Rectal smooth muscle tissue (tissue), 1 donor: ENCODE results near the gene TSPAN18.

ENCODE experiments used
- H3K27ac ChIP-seq: one replicate; pipeline ENCODE4 v1.7.0; 2013; ENCODE audit warnings: low read depth, low read length, inconsistent platforms
- H3K27me3 ChIP-seq: one replicate; pipeline ENCODE4 v1.7.0; 2013; ENCODE audit warnings: low read length; ENCODE audit not compliant: control insufficient read depth, insufficient read depth
- H3K36me3 ChIP-seq: one replicate; pipeline ENCODE4 v1.7.0; 2013; ENCODE audit warnings: low read length; ENCODE audit not compliant: control insufficient read depth, insufficient read depth
- H3K4me1 ChIP-seq: one replicate; pipeline ENCODE4 v1.7.0; 2013; ENCODE audit warnings: low read length; ENCODE audit not compliant: control insufficient read depth, insufficient read depth
- H3K4me3 ChIP-seq: one replicate; pipeline ENCODE4 v1.7.0; 2013; ENCODE audit warnings: low read length
- H3K9ac ChIP-seq: one replicate; pipeline ENCODE4 v1.7.0; 2013; ENCODE audit warnings: low read length

TSPAN18 gene

DNA sequence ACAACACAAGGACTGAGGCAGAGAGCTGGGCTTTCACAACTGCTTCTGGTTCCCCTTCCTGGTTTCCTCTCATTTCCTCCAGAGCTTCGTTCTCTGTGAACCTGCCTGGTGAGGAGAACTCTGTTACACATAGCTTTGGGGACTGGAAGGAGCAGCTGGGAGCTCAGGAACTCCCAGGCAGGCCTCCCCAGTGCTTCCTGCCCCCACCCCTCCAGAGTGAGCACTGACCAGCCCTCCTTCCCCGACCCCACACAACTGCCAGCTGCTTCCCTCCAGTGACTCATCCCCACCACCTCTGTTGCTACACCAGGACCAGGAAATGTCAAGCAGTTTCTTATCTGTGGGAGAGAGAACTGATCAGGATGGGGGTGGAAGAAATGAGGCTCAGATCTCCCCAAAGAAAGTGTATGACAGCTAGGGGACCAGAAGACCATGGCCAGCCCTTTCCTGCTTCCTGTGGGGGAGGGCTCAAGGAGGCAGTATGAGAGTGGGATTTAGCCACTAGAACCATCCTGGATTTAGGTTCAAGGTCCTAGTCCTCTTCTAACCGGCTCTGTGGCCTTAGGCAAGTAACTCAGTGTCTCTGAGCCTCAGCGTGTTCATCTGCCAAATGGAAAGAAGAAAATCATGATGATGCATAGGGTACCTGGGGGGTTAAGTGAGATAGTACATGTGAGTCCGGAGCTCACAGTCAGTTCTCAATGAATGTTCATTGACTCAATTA lies 228.4 kb downstream of the TSPAN18 start:
- Histone ChIP-seq H3K27ac (no peak overlapping the region), H3K4me3 (no peak overlapping the region), H3K9ac (no peak overlapping the region), H3K4me1 (peaks cover 4% of the 10 kb centered on the region), H3K36me3 (no peaks in the 10 kb centered on the region), H3K27me3 (no peaks in the 10 kb centered on the region)

DNA sequence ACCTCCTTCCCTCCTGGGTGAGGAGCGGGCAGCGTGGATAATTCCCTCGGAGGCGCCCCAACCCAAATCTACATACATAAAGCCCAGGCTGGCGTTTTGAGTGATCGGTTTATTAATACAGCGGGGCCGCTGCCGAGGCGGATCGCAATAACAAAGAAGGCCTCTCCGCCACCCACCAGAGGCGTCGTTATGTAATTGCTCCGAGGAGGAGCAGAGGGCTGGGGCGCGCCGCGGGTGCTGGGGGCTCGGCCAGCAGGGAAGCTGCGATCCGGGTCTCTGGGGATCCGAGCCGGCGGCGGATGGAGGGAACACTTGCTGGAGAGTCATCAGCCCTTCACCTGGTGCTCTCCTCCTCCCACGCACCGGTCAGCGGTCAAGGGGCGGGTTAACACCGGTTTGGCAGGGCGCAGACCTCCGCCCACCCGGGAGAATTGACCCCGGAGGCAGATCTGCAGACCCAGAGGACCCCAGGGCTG lies 230.3 kb downstream of the TSPAN18 start:
- Histone ChIP-seq H3K9ac (no peak overlapping the region), H3K4me3 (peak overlapping the region; percentile 19), H3K27me3 (no peaks in the 10 kb centered on the region), H3K4me1 (peaks cover 4% of the 10 kb centered on the region), H3K27ac (no peak overlapping the region), H3K36me3 (no peaks in the 10 kb centered on the region)

DNA sequence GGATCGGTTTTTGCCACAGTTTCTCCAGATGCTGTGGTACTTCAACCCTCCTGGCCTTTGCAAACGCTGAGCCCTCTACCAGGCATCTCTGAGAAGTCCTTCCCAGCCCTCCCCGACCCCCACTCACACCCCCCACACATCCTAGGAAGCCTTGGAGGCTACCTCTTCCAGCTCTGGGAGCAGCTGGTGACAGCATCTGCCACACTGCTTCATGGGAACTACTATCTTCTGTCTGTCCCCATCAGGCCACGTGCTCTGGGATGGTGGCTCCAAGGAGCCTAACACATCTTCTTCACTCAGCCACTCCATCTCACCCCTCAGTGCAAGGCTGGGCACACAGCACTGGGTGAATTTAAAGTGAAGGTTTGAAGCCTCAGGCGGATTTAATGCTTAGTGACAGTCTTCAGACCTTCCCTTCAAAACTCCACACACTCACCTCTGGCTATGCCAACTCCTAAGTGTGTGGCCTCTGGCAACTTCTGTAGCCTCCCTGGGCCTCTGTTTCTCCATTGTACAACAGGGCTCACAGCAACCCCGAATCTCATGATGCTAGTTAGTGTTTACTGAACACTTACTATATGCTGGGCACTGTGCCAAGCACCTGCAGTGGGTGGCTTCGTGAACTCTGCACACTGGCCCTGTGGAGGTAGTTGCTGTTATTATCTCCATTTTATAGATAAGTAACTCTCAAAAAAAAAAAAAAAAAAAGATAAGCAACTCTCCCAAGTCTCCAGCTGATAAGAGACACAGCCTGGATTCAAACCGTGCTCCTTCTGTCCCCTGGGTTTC lies 231.2 kb downstream of the TSPAN18 start:
- H3K27me3 ChIP-seq = no peaks in the 10 kb centered on the region
- no peak overlapping the region for H3K9ac ChIP-seq
- H3K27ac ChIP-seq = no peak overlapping the region
- H3K36me3 ChIP-seq = no peaks in the 10 kb centered on the region
- H3K4me3 ChIP-seq = no peak overlapping the region
- H3K4me1 ChIP-seq = peaks cover 4% of the 10 kb centered on the region

DNA sequence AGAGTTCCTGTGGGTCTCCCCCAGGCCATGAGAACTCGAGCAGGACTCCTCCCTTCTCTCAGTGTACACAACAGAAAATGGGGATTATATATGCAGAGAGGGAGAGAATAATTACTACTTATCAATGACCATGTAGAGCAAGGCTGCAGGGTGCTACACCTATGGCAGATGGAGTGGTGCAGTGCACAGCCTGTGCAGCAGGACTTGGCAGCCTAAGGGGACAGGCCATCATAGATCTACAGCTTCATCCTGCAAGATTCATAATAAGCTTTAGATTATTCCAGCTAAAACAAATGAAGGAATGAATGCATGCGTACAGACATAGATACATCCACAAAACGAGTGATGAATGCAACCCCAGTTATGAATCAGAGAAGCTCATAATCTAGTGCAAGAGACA lies 232.3 kb downstream of the TSPAN18 start:
- Histone ChIP-seq H3K9ac (no peak overlapping the region), H3K27me3 (no peaks in the 10 kb centered on the region), H3K27ac (no peak overlapping the region), H3K4me3 (no peak overlapping the region), H3K4me1 (peaks cover 4% of the 10 kb centered on the region), H3K36me3 (no peaks in the 10 kb centered on the region)

DNA sequence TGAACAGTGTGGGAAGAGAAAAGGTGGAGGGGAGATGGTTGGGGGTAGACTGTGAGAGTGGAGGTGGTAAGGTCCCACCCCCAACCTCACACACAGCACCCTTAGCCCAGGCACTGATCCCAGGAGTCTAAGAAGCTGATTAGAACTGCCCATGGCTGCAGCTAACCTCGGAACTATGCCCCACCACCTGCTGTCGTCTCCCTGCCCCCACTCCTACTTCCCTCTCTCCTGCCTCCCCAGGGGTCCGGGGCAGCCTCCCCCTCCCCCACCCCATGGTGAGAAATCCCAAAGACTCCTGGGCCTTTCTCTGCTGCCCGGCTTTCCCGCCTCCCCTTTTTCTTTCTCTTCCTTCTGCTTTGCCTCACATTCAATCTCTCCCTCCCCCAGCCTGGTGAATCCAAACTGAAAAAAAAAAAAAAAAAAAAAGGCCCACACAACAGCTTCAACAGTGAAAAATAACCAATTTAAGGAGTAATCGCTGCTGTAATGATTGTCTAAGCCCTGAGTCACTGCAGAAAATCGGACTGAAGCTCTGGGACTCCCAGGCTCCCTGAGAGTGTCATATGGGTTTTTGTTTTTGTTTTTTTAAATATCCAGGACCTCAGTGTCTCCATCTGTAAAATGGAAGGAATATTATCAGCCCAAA lies 233.6 kb downstream of the TSPAN18 start:
- no peak overlapping the region for H3K4me3 ChIP-seq
- H3K9ac ChIP-seq = no peak overlapping the region
- no peaks in the 10 kb centered on the region for H3K36me3 ChIP-seq
- H3K27me3 ChIP-seq = no peaks in the 10 kb centered on the region
- no peak overlapping the region for H3K27ac ChIP-seq
- peaks cover 4% of the 10 kb centered on the region for H3K4me1 ChIP-seq

DNA sequence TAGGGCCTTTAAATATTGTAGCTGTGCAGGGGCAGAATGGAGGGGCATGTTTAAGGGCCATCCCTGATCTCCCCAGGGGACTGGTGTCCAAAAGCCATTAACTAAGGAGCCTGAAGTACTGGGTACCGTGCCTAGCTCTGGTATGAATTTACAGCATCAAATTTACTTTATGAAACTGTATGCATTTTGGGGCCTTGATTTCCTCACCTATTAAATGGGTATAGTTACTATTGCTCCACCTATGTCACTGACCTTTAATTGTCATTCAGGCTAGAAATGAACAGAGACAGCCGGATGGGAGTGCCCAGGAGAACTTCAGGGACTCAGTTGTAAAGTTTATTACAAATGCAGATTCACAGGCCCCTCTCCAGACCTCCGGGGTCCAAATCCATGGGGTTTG lies 235.7 kb downstream of the TSPAN18 start:
- no peak overlapping the region for H3K27ac ChIP-seq
- H3K4me1 ChIP-seq = peaks cover 2% of the 10 kb centered on the region
- no peak overlapping the region for H3K4me3 ChIP-seq
- no peak overlapping the region for H3K9ac ChIP-seq
- no peaks in the 10 kb centered on the region for H3K36me3 ChIP-seq
- H3K27me3 ChIP-seq = no peaks in the 10 kb centered on the region

DNA sequence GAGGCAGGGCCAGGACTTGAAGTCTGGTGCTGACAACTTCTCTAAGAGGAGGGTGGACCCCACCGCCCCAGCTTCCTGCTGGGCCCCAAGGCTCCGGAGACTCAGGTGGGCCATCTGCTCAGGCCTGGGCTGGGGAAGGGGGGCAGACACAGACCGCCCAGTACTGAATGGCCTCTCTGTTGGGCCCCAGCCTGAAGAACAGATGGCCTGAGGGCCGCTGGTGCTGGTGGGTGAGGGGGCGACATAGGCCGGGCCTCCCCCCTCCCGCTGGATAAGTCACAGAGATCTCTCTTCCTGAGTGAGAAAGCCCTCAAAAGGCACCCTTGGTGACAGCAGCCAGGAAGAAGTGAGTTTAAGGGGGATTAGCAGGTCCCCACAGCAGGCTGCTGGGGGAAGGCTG lies 236.4 kb downstream of the TSPAN18 start:
- Histone ChIP-seq H3K4me3 (no peak overlapping the region), H3K36me3 (no peaks in the 10 kb centered on the region), H3K27ac (no peak overlapping the region)

DNA sequence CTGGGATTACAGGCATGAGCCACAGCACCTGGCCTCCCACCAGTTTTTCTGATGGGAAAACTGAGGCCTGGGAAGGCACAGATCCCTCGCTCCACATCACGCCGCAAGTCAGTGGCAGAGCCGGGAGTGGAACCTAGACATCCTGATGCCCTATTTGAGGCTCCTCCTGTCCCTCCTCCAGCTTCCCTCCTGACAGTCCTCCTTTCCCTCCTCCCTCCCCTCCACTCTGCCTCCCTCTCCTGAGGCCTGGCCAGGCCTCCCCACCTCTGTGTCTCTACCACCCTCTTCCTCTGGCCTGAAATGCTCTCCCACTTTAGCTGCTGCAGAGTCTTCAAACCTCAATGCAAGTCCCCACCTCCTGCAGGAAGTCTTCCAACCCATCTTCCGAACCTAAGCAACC lies 237.2 kb downstream of the TSPAN18 start:
- Histone ChIP-seq H3K4me1 (peaks cover 2% of the 10 kb centered on the region), H3K36me3 (no peaks in the 10 kb centered on the region), H3K4me3 (no peak overlapping the region), H3K9ac (no peak overlapping the region), H3K27me3 (no peaks in the 10 kb centered on the region), H3K27ac (no peak overlapping the region)

More for the DNA sequence above, 236.4 kb downstream of the TSPAN18 start:
- Histone ChIP-seq H3K27me3 (no peaks in the 10 kb centered on the region), H3K4me1 (peaks cover 2% of the 10 kb centered on the region), H3K9ac (no peak overlapping the region)

DNA sequence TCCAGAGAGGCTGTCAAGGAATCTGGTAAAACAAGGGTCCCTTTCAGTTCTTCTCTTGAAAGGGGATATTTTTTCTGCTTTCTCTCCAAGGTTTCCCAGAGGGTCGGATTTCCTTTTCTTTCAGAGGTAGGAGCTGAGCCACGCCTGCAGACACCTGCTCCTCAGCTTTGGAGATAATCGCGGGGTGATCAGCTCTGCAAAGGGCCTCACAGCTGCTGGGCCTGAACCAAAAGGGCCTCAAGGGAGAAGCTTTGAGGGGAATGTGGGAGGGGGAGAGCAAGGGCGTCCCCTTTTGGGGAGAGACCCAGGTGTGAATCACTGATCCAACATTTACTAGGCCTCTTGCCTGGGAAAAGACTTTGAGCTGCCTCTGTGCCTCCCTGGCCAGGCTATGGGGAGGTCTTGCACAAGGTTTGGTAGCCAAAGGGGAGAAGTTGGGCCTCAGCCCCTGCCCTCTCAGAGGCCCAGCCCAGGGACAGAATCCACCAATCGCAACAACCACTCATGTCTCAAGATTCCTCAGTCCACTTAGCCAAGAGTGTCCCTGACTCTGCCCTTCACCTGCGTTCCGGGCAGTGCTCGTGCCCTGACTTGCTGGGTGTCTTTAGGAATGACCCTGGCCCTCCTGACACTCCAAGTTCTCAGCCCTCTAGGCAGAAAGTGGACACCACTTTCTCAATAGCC lies 237.9 kb downstream of the TSPAN18 start:
- H3K9ac ChIP-seq = no peak overlapping the region
- no peak overlapping the region for H3K27ac ChIP-seq
- H3K36me3 ChIP-seq = no peaks in the 10 kb centered on the region
- H3K27me3 ChIP-seq = no peaks in the 10 kb centered on the region
- H3K4me1 ChIP-seq = peaks cover 2% of the 10 kb centered on the region
- H3K4me3 ChIP-seq = no peak overlapping the region

DNA sequence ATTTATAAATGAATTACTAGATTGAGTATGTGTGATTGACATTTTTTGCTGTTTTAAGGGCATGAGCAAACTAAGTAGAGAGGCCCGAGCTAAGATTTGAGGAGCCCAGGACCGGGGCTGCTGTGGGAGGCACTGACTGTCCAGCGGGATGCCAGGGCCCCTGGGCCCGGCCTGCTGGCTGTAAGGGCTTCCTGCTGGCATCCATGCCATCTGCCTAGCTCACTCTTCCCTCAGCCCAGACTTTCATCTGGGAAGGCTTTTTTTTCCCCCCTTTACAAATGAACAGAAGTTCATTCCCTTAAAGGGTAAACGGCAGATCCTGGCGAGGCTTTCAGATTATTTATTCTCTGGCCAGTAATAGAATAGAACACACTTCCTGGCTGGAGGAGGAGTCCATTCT lies 239.9 kb downstream of the TSPAN18 start:
- Histone ChIP-seq H3K27ac (no peak overlapping the region), H3K9ac (no peak overlapping the region), H3K27me3 (no peaks in the 10 kb centered on the region), H3K4me1 (peaks cover 2% of the 10 kb centered on the region), H3K4me3 (no peak overlapping the region), H3K36me3 (no peaks in the 10 kb centered on the region)

DNA sequence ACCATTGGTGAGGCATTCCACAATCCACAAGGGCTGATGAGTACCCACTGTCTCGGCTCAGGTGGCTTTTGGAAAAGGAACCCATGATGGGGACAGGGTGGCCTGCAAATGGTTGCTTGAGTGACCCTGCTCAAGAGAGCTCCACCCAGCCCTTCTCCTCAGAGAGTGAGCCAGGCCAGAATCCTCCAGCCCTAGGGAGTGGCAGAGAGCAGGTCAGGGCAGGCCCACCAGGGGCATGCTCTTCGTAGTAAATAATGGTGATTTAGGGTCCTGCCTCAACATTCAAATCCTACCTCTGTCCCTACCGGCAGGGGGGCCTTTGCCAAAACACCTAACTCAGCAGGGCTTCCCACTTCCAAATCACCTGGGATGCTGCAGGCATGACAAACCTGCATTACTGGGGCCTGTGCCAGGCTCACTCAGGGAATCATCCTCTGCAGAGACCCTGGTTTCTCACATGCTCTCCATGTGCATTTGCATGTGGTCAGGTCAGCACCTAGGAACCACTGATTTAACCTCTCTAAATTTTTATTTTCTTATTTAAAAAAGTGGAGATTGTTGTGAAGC lies 241.3 kb downstream of the TSPAN18 start:
- Histone ChIP-seq H3K36me3 (no peaks in the 10 kb centered on the region), H3K4me3 (no peak overlapping the region), H3K9ac (no peak overlapping the region), H3K27me3 (no peaks in the 10 kb centered on the region), H3K4me1 (peaks cover 2% of the 10 kb centered on the region), H3K27ac (no peak overlapping the region)

DNA sequence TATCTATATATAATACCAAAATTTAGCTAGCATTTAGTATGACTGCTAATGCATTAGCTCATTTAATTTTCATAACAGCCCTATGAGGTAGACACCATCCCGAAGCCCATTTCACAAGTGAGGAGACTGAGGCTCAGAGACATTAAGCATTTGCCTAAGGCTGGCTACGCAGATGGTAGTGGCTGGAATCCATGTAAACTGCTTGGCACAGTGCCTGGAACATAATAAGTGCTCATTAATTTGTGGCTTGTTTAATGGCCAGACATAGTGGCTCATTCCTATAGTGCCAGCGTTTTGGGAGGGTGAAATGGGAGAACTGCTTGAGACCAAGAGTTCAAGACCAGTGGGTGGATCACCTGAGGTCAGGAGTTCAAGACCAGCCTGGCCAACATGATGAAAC lies 241.7 kb downstream of the TSPAN18 start:
- Histone ChIP-seq H3K4me3 (no peak overlapping the region), H3K27ac (no peak overlapping the region), H3K4me1 (peaks cover 2% of the 10 kb centered on the region), H3K9ac (no peak overlapping the region), H3K36me3 (no peaks in the 10 kb centered on the region), H3K27me3 (no peaks in the 10 kb centered on the region)
